Progenitor cell of endocrine pancreas (in vitro differentiated cells): ENCODE results near the gene RECQL5. TPM values are rescaled to one million over a fixed set of nuclear protein-coding genes. Genes with fewer than 3 reads are reported as not detected.

Experiments used
- DNase-seq: peaks from one replicate; pipeline ENCODE4 v3.0.0; 2021; ENCODE audit warnings: low spot score; ENCODE audit not compliant: unreplicated experiment
- H3K27ac Mint-ChIP-seq: 2 replicates; pipeline ENCODE4 v1.8.0; 2021; ENCODE audit warnings: mild to moderate bottlenecking, moderate library complexity, mixed read lengths
- H3K27me3 Mint-ChIP-seq: 2 replicates; pipeline ENCODE4 v1.8.0; 2021; ENCODE audit warnings: mixed read lengths
- H3K36me3 Mint-ChIP-seq: 2 replicates; pipeline ENCODE4 v1.8.0; 2022; ENCODE audit warnings: mixed read lengths; ENCODE audit not compliant: insufficient read depth
- H3K4me1 Mint-ChIP-seq: 2 replicates; pipeline ENCODE4 v1.8.0; 2021; ENCODE audit warnings: low read depth, mixed read lengths
- H3K4me3 Mint-ChIP-seq: 2 replicates; pipeline ENCODE4 v1.8.0; 2021; ENCODE audit warnings: low read depth, mild to moderate bottlenecking, moderate library complexity, mixed read lengths
- H3K9me3 Mint-ChIP-seq: 2 replicates; pipeline ENCODE4 v1.8.0; 2021; ENCODE audit warnings: low read depth, mixed read lengths
- total RNA-seq: library from RNA; stranded (reverse); gene quantifications from 2 replicates; pipeline ENCODE4 v1.2.1, GENCODE V29; 2021
- TF ChIP-seq, protein P1 (sequence below): fragments of 200-600 bp; sonication (generic); IDR thresholded peaks from one replicate; pipeline ENCODE4 v1.5.0; 2021; ENCODE audit warnings: antibody characterized with exemption, mild to moderate bottlenecking; ENCODE audit not compliant: unreplicated experiment

The RECQL5 gene
- total RNA-seq, 1 donor from 2014 or later, result 67.7 TPM

- Mint-ChIP-seq H3K36me3 (no peaks in the 10 kb centered on the region), H3K9me3 (no peaks in the 10 kb centered on the region), H3K4me3 (no peak overlapping the region), H3K4me1 (peaks cover 14% of the 10 kb centered on the region), H3K27ac (no peak overlapping the region), H3K27me3 (no peaks in the 10 kb centered on the region)
- DNase-seq, result no peak
- TF ChIP-seq, protein P1, sequence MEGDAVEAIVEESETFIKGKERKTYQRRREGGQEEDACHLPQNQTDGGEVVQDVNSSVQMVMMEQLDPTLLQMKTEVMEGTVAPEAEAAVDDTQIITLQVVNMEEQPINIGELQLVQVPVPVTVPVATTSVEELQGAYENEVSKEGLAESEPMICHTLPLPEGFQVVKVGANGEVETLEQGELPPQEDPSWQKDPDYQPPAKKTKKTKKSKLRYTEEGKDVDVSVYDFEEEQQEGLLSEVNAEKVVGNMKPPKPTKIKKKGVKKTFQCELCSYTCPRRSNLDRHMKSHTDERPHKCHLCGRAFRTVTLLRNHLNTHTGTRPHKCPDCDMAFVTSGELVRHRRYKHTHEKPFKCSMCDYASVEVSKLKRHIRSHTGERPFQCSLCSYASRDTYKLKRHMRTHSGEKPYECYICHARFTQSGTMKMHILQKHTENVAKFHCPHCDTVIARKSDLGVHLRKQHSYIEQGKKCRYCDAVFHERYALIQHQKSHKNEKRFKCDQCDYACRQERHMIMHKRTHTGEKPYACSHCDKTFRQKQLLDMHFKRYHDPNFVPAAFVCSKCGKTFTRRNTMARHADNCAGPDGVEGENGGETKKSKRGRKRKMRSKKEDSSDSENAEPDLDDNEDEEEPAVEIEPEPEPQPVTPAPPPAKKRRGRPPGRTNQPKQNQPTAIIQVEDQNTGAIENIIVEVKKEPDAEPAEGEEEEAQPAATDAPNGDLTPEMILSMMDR, result no peak
Measured at GRCh38 chr17:75634376-75634740, 32.6 kb downstream of the RECQL5 start.

GRCh38 chr17:75633486-75634375 is 33.2 kb downstream of the RECQL5 start:
- no peaks in the 10 kb centered on the region for H3K27me3 Mint-ChIP-seq
- TF ChIP-seq, protein P1, result peak; percentile 69
- H3K4me3 Mint-ChIP-seq, result peak overlapping the region; percentile 69
- H3K9me3 Mint-ChIP-seq, result no peaks in the 10 kb centered on the region
- no peaks in the 10 kb centered on the region for H3K36me3 Mint-ChIP-seq
- peak overlapping the region; percentile 82 for H3K27ac Mint-ChIP-seq
- peak; percentile 77 for DNase-seq
- H3K4me1 Mint-ChIP-seq, result peaks cover 14% of the 10 kb centered on the region

- Mint-ChIP-seq H3K27ac (peak within 1 kb of the TSS; percentile 82), H3K27me3 (no peaks in the 10 kb centered on the region), H3K4me1 (peaks cover 14% of the 10 kb centered on the region), H3K36me3 (no peaks in the 10 kb centered on the region), H3K4me3 (peak within 1 kb of the TSS; percentile 69), H3K9me3 (no peaks in the 10 kb centered on the region)
- DNase-seq, result peak; percentile 81
- TF ChIP-seq, protein P1, result peak; percentile 98
Measured at GRCh38 chr17:75632863-75633485, 34.0 kb downstream of the RECQL5 start, which contains the start of gene SMIM5. Gene SMIM5, plus strand, starts transcription at chr17:75633434. Its CDS starts 6,768 bp downstream, at chr17:75640202.

DNA sequence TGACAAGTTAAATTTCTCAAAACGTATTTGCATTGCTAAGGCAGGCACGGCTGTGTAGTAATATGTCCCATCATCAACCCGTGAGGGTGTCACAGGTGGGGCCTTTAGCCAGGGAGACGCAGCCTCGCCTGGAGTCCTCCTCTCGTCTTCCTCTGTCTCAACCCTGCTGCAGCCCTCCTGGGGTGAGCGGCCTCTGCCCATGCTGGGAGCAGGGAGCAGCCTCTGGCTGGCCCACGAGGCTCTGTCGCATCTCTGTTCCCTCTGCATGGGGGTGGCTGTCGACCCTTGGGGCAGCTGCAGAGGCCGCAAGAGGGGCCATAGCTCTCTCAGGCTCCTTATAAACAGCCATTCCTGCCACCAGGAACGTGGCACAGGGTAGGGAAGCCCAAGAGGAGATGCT is 34.5 kb downstream of the RECQL5 start:
- no peaks in the 10 kb centered on the region for H3K27me3 Mint-ChIP-seq
- TF ChIP-seq, protein P1, result no peak
- no peak overlapping the region for H3K4me3 Mint-ChIP-seq
- H3K4me1 Mint-ChIP-seq, result peaks cover 14% of the 10 kb centered on the region
- no peaks in the 10 kb centered on the region for H3K9me3 Mint-ChIP-seq
- H3K36me3 Mint-ChIP-seq, result no peaks in the 10 kb centered on the region
- DNase-seq, result no peak
- no peak overlapping the region for H3K27ac Mint-ChIP-seq

GRCh38 chr17:75631353-75631752 is 35.6 kb downstream of the RECQL5 start:
- TF ChIP-seq, protein P1, result no peak
- Mint-ChIP-seq H3K4me3 (no peak overlapping the region), H3K27me3 (no peaks in the 10 kb centered on the region), H3K4me1 (peaks cover 14% of the 10 kb centered on the region), H3K36me3 (no peaks in the 10 kb centered on the region), H3K27ac (no peak overlapping the region), H3K9me3 (no peaks in the 10 kb centered on the region)
- no peak for DNase-seq
